ENCODE measurements around the gene SHISA5. TPM values are rescaled to one million over a fixed set of nuclear protein-coding genes. Genes with fewer than 3 reads are reported as not detected.

The SHISA5 gene
- total RNA-seq, 1 experiment from 2014 or later = 217 TPM

- no peak for DNase-seq (ENCODE audit: low read depth)
Measured at GRCh38 chr3:48459773-48460516, 44.0 kb downstream of the SHISA5 start.

DNA sequence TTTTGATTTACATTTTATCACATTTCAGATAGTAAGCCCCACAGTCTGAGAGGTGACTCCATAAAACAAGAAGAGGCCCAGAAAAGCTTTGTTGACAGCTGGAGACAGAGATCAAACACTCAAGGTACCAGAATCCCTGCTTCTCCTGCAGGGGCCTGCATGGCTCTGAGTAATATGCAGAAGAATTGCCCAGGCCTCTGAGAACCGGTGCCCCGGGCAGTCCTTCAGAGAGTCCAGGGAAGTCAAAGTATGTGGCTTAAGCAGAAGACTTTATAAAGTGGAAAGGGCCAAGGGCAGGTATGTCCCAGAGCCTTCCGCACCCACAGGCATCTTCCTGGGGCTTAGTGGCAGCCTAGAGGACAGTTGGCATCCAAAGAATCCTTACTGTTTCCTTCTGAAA is 44.6 kb downstream of the SHISA5 start:
- DNase-seq (ENCODE audit: low read depth) = no peak

DNA sequence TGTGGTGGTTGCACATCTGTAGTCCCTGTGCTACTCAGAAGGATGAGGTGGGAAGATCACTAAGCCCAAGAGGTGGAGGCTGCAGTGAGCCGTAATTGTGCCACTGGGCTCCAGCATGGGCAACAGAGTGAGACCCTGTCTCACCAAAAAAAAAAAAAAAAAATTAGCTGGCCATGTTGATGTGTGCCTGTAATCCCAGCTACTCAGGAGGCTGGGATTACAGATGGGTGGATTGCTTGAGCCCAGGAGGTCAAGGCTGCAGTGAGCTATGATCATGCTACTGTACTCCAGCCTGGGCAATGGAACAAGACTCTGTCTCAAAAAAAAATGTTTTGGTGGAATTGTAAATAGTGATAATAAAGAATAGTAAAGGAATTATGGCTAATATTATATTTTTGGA is 47.5 kb downstream of the SHISA5 start:
- DNase-seq (ENCODE audit: low read depth) = no peak

DNA sequence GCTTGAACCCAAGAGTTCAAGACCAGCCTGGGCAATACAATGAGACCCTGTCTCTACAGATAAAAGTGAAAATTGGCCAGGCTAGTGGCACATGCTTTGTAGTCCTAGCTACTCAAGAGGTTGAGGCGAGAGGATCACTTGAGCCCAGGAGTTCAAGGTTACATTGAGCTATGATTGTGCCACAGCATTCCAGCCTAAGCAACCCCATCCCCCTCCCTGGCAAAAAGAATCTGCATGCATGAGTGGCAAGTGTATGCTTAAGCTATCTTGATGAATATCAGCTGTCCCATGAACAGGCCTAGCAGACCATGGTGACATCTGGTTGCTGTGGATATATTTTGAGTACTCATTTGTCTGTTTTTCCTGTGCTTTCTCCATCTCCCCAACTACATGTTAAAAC is 52.7 kb downstream of the SHISA5 start:
- no peak for DNase-seq (ENCODE audit: low read depth)

- DNase-seq (ENCODE audit: low read depth) = peak; percentile 90
Measured at GRCh38 chr3:48446425-48447193, 57.4 kb downstream of the SHISA5 start, which contains the start of gene ATRIP. TSS of gene ATRIP (plus strand) at chr3:48446737. CDS start at chr3:48446846, 109 bp downstream.

DNA sequence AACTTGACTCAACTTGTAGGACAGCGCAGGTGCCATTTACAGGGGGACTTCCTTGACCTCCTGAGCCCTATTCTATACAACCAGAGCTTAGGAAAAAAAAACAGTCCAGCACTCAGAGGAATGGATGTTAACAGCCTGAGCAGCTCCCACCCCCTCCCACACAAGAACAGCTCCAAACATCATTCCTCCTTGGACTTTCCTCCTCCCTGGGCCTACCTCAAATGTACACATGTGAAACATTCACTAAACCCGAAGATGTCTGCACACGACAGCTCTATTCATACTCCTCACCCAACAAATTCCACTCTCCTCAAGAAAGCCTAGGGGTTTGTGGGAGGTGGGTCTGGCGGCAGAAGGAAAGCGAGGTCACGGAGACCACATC is 57.9 kb downstream of the SHISA5 start:
- DNase-seq (ENCODE audit: low read depth) = no peak

GRCh38 chr3:48445277-48445882 is 58.6 kb downstream of the SHISA5 start:
- no peak for DNase-seq (ENCODE audit: low read depth)

GRCh38 chr3:48441940-48442339 is 62.0 kb downstream of the SHISA5 start:
- no peak for DNase-seq (ENCODE audit: low read depth)

DNA sequence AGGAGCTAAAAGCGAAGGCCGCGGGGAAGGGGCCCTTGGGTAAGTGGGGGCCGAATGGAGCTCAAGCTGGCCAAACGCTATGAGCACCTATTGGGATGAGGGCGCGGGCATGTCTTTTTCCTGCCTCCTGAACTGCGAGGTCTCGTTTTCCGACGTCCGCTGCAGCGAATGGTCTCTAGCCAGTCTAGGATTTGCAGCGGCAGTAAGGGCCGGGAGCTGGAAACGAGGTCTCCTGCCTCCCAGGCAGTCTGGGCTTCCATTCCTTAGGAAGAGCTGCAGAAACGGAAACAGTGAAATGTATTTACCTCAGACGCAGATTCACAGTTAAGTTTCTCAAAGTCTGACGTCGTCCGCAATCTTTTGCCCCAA is 63.4 kb downstream of the SHISA5 start:
- peak; percentile 19 for DNase-seq (ENCODE audit: low read depth)

DNA sequence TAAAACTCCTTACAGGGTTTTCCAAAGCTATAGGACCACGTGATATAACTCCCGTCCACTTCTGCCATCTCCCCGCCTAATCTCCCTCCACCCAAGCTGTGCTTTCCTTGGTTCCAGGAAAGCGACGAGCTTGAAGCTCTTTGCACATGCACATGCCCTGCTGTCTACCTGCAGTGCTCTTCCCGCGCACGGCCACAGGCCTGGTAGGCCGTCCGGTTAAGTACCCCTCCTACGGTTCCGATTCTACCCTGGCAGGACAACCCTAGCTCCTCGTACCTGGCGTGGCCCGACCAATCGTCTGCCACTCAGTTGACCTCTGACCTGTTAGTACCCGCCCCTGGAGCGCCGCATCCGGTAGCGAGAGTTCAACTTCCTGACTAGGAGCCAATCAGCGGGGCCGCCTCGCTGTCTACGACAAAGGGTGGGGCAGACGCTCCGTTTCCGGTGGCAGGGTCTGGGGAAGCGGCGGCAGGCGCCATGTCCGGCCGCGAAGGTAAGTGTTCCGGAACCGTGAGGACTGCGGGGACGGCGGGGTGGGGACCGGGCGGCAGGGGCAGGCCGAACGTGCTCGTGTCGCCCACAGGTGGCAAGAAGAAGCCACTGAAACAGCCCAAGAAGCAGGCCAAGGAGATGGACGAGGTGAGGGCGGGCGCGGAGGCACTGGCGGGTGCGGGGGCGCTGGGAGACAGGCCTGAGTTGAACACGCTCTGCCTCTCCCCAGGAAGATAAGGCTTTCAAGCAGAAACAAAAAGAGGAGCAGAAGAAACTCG is 64.0 kb downstream of the SHISA5 start, which contains the start of the genes CCDC51 and TMA7:
TSS of gene CCDC51 (minus strand) at position 300 of the 770 bp plus-strand sequence. CDS start 4,991 bp downstream, outside the sequence.
TSS of gene TMA7 (plus strand) at position 438 of the 770 bp plus-strand sequence. CDS start at position 478, 40 bp downstream.
- DNase-seq (ENCODE audit: low read depth) = peak; percentile 94

DNA sequence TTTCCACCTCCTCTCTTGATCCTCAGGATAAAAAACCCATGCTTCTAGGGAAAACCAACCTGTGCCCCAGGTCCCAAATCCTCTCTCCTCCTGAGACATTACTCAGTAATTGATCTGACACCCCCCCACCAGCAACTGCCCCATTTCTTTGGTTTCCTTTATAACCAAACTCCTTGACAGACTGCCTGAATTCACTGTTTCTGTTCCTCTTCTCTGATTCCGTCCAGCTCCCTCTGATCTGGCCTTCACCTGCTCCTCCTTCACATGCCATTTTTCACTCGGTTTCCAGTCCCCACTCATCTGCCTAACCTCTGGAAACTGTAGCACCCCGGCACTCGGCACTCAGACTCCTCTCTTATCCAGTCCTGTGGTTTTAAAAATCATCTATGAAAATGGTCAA is 66.2 kb downstream of the SHISA5 start:
- no peak for DNase-seq (ENCODE audit: low read depth)

DNA sequence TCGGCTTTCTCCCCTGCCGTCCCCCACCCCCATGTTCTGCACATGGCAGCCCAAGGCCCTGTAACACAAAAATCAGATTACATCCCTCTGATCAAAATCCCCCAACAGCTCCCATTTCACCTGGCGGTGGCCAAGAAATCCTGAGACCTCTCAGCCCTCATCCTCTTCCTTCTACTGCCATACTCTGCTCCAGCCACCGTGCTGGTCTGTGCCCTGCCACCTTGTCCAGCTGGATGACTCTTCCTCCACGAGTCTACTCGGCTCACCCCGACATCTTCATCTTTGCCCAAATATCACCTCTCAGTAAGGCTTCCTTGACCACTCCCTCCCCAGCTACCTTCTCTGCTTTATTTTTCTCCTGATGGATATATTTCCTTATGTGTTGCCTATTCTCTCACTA is 67.1 kb downstream of the SHISA5 start:
- no peak for DNase-seq (ENCODE audit: low read depth)

- DNase-seq (ENCODE audit: low read depth) = no peak
Measured at GRCh38 chr3:48436477-48436787, 67.5 kb downstream of the SHISA5 start.

- peak; percentile 76 for DNase-seq (ENCODE audit: low read depth)
Measured at GRCh38 chr3:48435774-48436476, 68.0 kb downstream of the SHISA5 start.

DNA sequence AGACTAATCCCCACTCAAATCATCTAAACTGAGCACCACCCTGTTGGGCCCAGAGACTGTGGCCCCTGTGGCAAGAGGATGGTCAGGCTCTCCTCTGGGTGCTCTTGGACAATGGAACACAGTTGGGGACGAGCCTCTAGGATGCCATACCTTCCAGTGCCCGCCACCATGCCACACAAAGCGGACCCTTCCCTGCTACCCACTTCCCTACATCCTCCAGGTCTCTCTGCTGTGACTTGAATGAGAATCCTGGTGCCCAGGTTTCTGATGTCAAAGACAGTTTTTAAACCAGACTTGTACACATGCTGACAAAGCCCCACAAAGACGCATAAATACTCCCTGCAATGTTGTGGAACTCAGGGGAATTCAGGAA is 68.8 kb downstream of the SHISA5 start:
- no peak for DNase-seq (ENCODE audit: low read depth)

- DNase-seq (ENCODE audit: low read depth) = no peak
Measured at GRCh38 chr3:48434591-48435222, 69.3 kb downstream of the SHISA5 start.

GRCh38 chr3:48433472-48434118 is 70.4 kb downstream of the SHISA5 start:
- peak; percentile 26 for DNase-seq (ENCODE audit: low read depth)

DNA sequence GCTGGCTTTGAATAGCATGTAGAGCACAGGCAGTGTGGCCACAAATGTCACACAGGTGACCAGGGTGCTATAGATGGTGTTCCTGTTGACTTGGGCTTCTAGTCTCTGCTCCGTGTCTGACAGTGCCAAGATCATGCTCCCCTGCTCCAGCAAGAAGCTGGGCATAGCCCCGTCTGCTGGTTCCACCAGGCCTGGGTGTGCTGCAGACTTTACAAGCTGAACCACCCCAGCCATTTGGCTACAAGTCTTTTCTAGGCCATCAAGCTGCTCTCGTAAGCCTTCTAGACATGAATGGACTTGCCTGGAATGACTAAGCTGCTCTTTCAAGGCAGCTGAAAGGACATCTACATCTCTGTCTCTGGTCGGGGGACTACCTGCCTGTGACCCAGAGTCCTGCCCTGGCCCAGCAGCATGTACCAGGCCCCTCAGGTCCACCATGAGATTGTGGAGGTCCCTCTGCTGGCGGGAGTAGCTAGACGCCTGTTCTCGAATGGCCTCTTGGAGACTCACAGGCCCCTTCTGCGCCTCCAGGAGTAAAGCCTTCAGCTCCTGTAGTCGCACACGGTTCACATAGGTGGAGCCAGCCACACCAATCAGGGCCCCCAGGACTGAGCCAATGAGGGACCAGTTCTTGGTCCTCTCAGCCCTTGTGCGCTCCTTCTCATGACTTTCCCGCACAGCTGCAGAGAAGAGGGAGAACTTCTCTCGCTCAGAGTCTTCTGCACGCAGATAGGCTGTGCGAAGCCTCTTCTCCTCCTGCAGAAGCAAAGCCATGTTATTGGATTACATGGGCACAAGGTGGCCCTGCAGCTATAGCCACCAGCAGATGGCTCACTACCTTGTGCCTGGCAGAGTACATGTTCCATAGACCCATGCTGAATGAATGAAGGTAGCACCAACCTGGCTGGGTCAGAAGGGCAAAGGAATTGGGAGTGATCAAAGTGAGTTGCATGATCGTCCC is 71.3 kb downstream of the SHISA5 start:
- no peak for DNase-seq (ENCODE audit: low read depth)

All from RPMI7951 (cell line).